Ammon's horn (tissue), 1 donor: ENCODE data around the gene ATOH8.
"Not testable (repeated sequence)": the region's sequence is repeated elsewhere in the genome, so short reads cannot be mapped to it uniquely, and the experiment has no call there.

ENCODE experiments used
- DNase-seq: peaks from one replicate; pipeline ENCODE4 v3.0.0-alpha.2; 2016; ENCODE audit warnings: low spot score

The ATOH8 gene

DNA sequence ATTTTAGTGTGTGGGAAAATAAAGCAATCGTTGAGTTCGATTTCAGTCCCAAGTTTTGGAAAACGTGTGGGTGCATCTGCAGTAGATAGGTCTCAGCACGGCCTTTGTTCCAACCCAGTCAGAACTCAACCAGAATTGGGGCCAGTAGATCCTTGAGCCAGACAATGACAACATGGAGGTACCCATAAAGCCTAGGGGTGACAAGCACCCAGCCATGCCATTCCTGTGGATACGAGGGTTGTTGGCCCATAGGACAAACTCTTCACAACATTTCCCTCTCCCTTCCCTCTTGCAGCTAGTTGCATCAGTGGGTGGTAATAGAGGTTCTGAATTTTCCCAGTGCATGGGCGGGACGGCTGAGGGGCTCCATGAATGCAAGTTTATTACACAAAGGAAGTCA lies 74.9 kb downstream of the ATOH8 start:
- no peak for DNase-seq

DNA sequence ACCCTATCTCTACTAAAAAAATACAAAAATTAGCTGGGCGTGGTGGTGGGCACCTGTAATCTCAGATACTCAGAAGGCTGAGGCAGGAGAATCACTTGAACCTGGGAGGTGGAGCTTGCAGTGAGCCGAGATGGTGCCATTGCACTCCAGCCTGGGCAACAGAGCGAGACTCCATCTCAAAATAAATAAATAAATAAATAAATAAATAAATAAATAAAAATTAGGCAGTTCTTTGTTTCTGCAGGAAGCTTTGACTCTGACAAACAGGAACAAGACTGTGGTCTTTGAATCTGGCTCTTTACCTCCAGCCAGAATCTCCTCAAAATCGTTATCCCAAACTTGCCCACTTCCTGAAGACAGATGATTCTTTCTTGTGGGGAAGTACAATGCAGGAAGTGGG lies 75.6 kb downstream of the ATOH8 start:
- not testable (repeated sequence) for DNase-seq

- DNase-seq = no peak
Measured at GRCh38 chr2:85830645-85831044, 76.9 kb downstream of the ATOH8 start.

DNA sequence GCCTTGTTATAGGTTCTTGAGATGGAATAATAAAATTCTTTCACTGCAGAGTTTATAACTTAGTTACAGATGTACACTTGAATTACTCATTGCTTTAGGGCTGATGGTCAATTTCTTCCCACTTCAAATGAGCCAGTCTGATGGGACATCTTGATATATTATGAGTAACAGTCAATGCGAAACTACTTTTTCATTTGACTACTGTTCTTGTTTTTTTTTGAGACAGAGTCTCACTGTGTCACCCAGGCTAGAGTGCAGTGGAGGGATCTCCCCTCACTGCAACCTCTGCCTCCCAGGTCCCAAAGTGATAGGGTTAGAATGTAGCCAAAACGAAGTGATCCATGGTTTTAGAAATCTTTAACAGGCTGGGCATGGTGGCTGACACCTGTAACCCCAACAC lies 77.9 kb downstream of the ATOH8 start:
- no peak for DNase-seq

DNA sequence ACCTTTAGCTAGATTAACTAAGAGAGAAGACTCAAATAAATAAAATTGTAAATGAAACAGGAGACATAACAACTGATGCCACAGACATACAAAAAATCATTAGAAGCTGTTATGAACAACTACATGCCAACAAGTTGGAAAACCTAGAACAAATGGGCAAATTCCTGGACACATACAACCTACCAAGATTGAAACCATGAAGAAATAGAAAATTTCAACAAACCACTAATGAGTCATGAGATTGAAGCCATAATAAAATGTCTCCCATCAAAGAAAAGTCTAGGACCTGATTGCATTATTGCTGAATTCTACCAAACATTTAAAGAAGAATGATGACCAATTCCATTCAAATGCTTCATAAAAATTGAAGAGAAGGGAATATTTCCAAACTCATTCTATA lies 80.7 kb downstream of the ATOH8 start:
- no peak for DNase-seq
